Right lobe of liver (tissue), 6 donors: ENCODE results near the gene SH3BP4. TPM values are rescaled to one million over a fixed set of nuclear protein-coding genes. Genes with fewer than 3 reads are reported as not detected.

Experiments
- ATAC-seq, 4 donors: fragments of 200-7000 bp; cut with Tn5 transposase; one replicate each; pipeline ENCODE4 v1.9.1; 2020; ENCODE audit warnings: mild to moderate bottlenecking in 4 of 4, moderate library complexity in 4 of 4
- DNase-seq, 3 donors: peaks; one replicate each; pipeline ENCODE4 v3.0.0-alpha.2; 2020
- H3K27ac ChIP-seq, 3 donors: fragments of 200-600 bp; one replicate each; pipeline ENCODE4 v1.8.0; 2022
- H3K27me3 ChIP-seq, 2 donors: fragments of 200-600 bp; one replicate each; pipeline ENCODE4 v1.8.0; 2022
- H3K36me3 ChIP-seq, 4 donors: fragments of 200-600 bp; sonication (generic) in 1 of 4; one replicate each; pipeline versions ENCODE4 v1.5.1 to v1.8.0; 2017 to 2022; ENCODE audit warnings: control low read depth in 1 of 4
- H3K4me1 ChIP-seq, 4 donors: fragments of 200-600 bp; sonication (generic) in 1 of 4; one replicate each; pipeline versions ENCODE4 v1.5.1 to v1.8.0; 2017 to 2022; ENCODE audit warnings: control low read depth in 1 of 4
- H3K4me3 ChIP-seq, 3 donors: fragments of 200-600 bp; one replicate each; pipeline ENCODE4 v1.8.0; 2022
- H3K9me3 ChIP-seq, 4 donors: fragments of 200-600 bp; sonication (generic) in 1 of 4; one replicate each; pipeline versions ENCODE4 v1.5.1 to v1.8.0; 2017 to 2022; ENCODE audit warnings: control low read depth in 1 of 4
- CTCF ChIP-seq, 4 donors: fragments of 200-600 bp in 3 of 4; fragments of 450-650 bp in 1 of 4; IDR thresholded peaks; one replicate each; pipeline versions ENCODE4 v1.5.1 to v1.8.0; 2016 to 2022; ENCODE audit warnings: antibody characterized with exemption in 4 of 4, mild to moderate bottlenecking in 2 of 4
- POLR2A ChIP-seq: fragments of 450-650 bp; IDR thresholded peaks from one replicate; pipeline ENCODE4 v1.6.1; 2017; ENCODE audit warnings: antibody characterized with exemption, mild to moderate bottlenecking
- WGBS: methylation state at CpG from one replicate; pipeline ENCODE4 v1.1.6; 2018; ENCODE audit warnings: low coverage, low lambda C conversion rate; ENCODE audit not compliant: insufficient coverage; ENCODE audit errors: missing lambda C conversion rate; 5-methylcytosine and 5-hydroxymethylcytosine counted together
- intact Hi-C, 2 donors: fragments of 100-400 bp; cut with DNase I; formaldehyde crosslinking; loops; one replicate each; pipeline versions ENCODE4 v1.11.2 to v1.14.1; 2022
- total RNA-seq, 6 experiments: library from RNA; depleted of rRNA in 2 of 6; stranded (reverse); fragments of >200 nt in 2 of 6; fragmentation: NEBNext Ultra II Directional in 3 of 6; extraction: Animal tissue kit (Norgen Biotek cat#: 25700) in 3 of 6; gene quantifications; one replicate each; pipeline versions ENCODE4 v1.1.0 to v1.2.4, GENCODE V29; 2016 to 2023
- donor health status: DM: no; HTN: yes; CAD: no.
- donor health status: DM: no; HTN: no; CAD: no.
- donor health status: DM: no; HTN: no; CAD: no.
- donor health status: DM: no; HTN: yes; CAD: no.
- donor health status: DM: no; HTN: yes; CAD: no.

Gene SH3BP4
- total RNA-seq, 6 experiments from 2014 or later = 18.8 to 30.4 (median 26.3) TPM

- ATAC-seq (peak; percentile 24 to 61 (median 50)), DNase-seq (peak in 1 of 3 donors; percentile 71)
- intact Hi-C loops = no loop called here
- TF ChIP-seq POLR2A (no peak), CTCF (IDR thresholded peaks at IDR 0.05) (no peak)
- WGBS = 15% methylated on average over 7 of the region's 7 CpGs
- no peaks in the 10 kb centered on the region for H3K9me3 ChIP-seq
- H3K27ac ChIP-seq = peak overlapping the region; percentile 57 to 90 (median 81)
- H3K4me1 ChIP-seq = peaks cover 3 to 46% (median 21%) of the 10 kb centered on the region in 4 donors
- no peak overlapping the region for H3K4me3 ChIP-seq
- H3K36me3 ChIP-seq = peaks cover 0 to 6% (median 2%) of the 10 kb centered on the region in 4 donors
- H3K27me3 ChIP-seq = no peaks in the 10 kb centered on the region
Measured at GRCh38 chr2:235048549-235048948, 96.7 kb downstream of the SH3BP4 start.

GRCh38 chr2:235049069-235049468 lies 97.3 kb downstream of the SH3BP4 start:
- TF ChIP-seq CTCF (IDR thresholded peaks at IDR 0.05) (no peak), POLR2A (peak; percentile 21)
- DNase-seq (peak; percentile 55 to 90 (median 88)), ATAC-seq (peak; percentile 57 to 77 (median 74))
- 13% methylated on average over 1 of the region's 6 CpGs for WGBS
- no peaks in the 10 kb centered on the region for H3K9me3 ChIP-seq
- H3K27me3 ChIP-seq = no peaks in the 10 kb centered on the region
- peak overlapping the region; percentile 10 to 90 (median 81) for H3K27ac ChIP-seq
- intact Hi-C loops = no loop called here
- peaks cover 3 to 46% (median 21%) of the 10 kb centered on the region in 4 donors for H3K4me1 ChIP-seq
- no peak overlapping the region for H3K4me3 ChIP-seq
- H3K36me3 ChIP-seq = peaks cover 0 to 11% (median 2%) of the 10 kb centered on the region in 4 donors

GRCh38 chr2:235049719-235050118 lies 97.9 kb downstream of the SH3BP4 start:
- peak overlapping the region; percentile 10 to 90 (median 81) for H3K27ac ChIP-seq
- peak in 1 of 3 donors; percentile 44 for DNase-seq

GRCh38 chr2:235050980-235051351 lies 99.1 kb downstream of the SH3BP4 start:
- intact Hi-C loops = no loop called here
- DNase-seq (peak; percentile 89 to 90 (median 90)), ATAC-seq (peak; percentile 58 to 62 (median 60))
- Histone ChIP-seq H3K4me3 (no peak overlapping the region), H3K9me3 (no peaks in the 10 kb centered on the region), H3K4me1 (peaks cover 3 to 46% (median 21%) of the 10 kb centered on the region in 4 donors), H3K27me3 (no peaks in the 10 kb centered on the region), H3K36me3 (peaks cover 0 to 20% (median 3%) of the 10 kb centered on the region in 4 donors), H3K27ac (peak overlapping the region; percentile 52 to 90 (median 81))
- peak; percentile 41 for TF ChIP-seq POLR2A
- TF ChIP-seq CTCF (IDR thresholded peaks at IDR 0.05) = peak in 1 of 4 donors; percentile 6
- no CpG with 5 or more reads among the region's 7 CpGs for WGBS

More at GRCh38 chr2:235049719-235050118, 97.9 kb downstream of the SH3BP4 start:
- 65% methylated on average over 2 of the region's 8 CpGs for WGBS
- no peak for TF ChIP-seq POLR2A
- no peak for TF ChIP-seq CTCF (IDR thresholded peaks at IDR 0.05)
- Histone ChIP-seq H3K36me3 (peaks cover 0 to 18% (median 3%) of the 10 kb centered on the region in 4 donors), H3K9me3 (no peaks in the 10 kb centered on the region), H3K4me3 (no peak overlapping the region), H3K27me3 (no peaks in the 10 kb centered on the region), H3K4me1 (peaks cover 3 to 46% (median 21%) of the 10 kb centered on the region in 4 donors)
- intact Hi-C loops = no loop called here
- no peak for ATAC-seq
